ENCODE measurements around the gene LCN1.

- TF ChIP-seq CTCF (IDR thresholded peaks at IDR 0.05) (no peak), POLR2A (IDR thresholded peaks at IDR 0.05) (no peak)
Observed at GRCh38 chr9:135512241-135512603, 9.0 kb upstream of the LCN1 start.

Data from body of pancreas (tissue), 4 donors.